AG20443 (cell line): ENCODE measurements around the gene SPAG16.
"Not testable (repeated sequence)": the region's sequence is repeated elsewhere in the genome, so short reads cannot be mapped to it uniquely, and the experiment has no call there.

ENCODE experiments used
- DNase-seq: peaks from one replicate; pipeline ENCODE4 v3.0.0; 2012; ENCODE audit warnings: low spot score, mixed read lengths

The SPAG16 gene

GRCh38 chr2:213271947-213272346 lies 12.3 kb upstream of the SPAG16 start:
- DNase-seq = no peak

- DNase-seq = no peak
These were observed 10.1 kb upstream of the SPAG16 start for GRCh38 chr2:213274143-213274542.

GRCh38 chr2:213275265-213275664 lies 9.0 kb upstream of the SPAG16 start:
- no peak for DNase-seq

- not testable (repeated sequence) for DNase-seq
These were observed 7.1 kb upstream of the SPAG16 start for GRCh38 chr2:213277134-213277533.

GRCh38 chr2:213279116-213279620 lies 5.1 kb upstream of the SPAG16 start:
- DNase-seq = no peak

- peak; percentile 11 for DNase-seq
These were observed 4.3 kb upstream of the SPAG16 start for GRCh38 chr2:213279971-213280370.

- DNase-seq = peak; percentile 12
These were observed 3.1 kb upstream of the SPAG16 start for GRCh38 chr2:213281156-213281555.

- DNase-seq = no peak
These were observed 1.1 kb downstream of the SPAG16 start for GRCh38 chr2:213285404-213285803.

- no peak for DNase-seq
These were observed 1.9 kb downstream of the SPAG16 start for GRCh38 chr2:213286161-213286560.

GRCh38 chr2:213288913-213289700 lies 4.8 kb downstream of the SPAG16 start:
- no peak for DNase-seq

GRCh38 chr2:213290501-213290900 lies 6.2 kb downstream of the SPAG16 start:
- DNase-seq = no peak

GRCh38 chr2:213296270-213296669 lies 12.0 kb downstream of the SPAG16 start:
- DNase-seq = no peak

GRCh38 chr2:213306316-213306942 lies 22.2 kb downstream of the SPAG16 start:
- peak; percentile 19 for DNase-seq

GRCh38 chr2:213315168-213315876 lies 31.1 kb downstream of the SPAG16 start:
- DNase-seq = no peak

- DNase-seq = no peak
These were observed 31.9 kb downstream of the SPAG16 start for GRCh38 chr2:213316001-213316735.

- DNase-seq = no peak
These were observed 33.7 kb downstream of the SPAG16 start for GRCh38 chr2:213317929-213318328.

- DNase-seq = no peak
These were observed 36.3 kb downstream of the SPAG16 start for GRCh38 chr2:213320604-213321003.

- DNase-seq = no peak
These were observed 52.0 kb downstream of the SPAG16 start for GRCh38 chr2:213336253-213336770.

- DNase-seq = no peak
These were observed 69.2 kb downstream of the SPAG16 start for GRCh38 chr2:213353419-213353818.

- no peak for DNase-seq
These were observed 92.4 kb downstream of the SPAG16 start for GRCh38 chr2:213376644-213377043.

GRCh38 chr2:213407027-213407426 lies 122.8 kb downstream of the SPAG16 start:
- not testable (repeated sequence) for DNase-seq
